NCI-H1092 treated with DMSO at 0.1 percent for 48 hours (cell line): ENCODE measurements around the gene CYP11A1.

Experiments
- DNase-seq: peaks from one replicate; lab custom pipeline; 2025; lab: John Stamatoyannopoulos, UW

The CYP11A1 gene

DNA sequence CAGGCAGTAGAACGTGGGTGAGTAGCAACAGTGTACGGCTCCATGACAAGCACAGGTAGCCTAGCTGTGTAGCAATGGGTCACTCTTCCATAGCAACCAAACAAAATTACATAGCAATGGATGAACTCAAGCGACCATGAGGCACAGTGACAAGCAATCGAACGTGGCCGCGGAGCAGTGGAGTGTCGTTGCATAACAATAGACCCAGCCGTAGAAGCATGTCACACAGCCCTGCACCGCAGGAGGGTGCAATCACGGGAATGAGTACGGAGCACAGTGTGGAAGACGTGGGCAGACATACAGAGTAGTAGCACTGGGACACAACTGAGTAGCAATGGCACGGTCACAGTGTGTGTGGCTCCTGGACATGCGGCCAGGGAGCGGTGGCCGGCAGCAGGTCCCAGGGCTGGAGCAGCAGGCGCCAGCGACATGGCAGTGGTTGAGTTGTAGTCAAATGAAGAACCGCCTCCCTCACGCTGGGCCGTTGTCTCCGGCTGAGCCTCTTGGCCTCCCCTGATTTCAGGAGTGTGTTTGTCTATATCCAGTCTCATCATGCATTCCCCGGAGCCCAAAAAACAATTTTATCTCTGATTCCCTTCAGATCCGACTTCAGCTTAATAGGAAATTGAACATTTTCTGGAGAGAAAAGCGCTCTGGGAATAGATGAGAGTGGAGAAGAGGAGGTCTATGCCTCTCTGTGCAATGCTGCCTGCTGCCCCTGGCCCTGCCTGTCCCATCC, 67.2 kb downstream of the CYP11A1 start:
- no peak for DNase-seq

DNA sequence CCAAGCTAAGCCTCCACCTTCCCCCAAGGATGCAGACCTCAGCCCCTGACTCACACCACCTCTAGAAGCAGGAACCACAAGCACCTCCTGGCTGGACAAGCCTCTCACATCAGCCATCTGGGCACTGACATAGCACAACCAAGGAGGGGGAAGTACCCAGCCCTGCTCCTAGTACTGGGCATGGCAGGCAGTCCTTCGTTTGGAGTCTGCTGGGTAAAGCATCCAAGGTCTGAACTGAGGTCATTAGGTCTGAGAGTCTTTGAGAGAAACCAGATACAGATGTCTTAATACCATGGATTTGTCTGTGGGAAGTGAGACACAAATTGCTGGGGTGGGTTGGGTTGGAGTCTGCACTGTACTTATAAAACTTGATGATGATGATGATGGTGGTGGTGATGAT, 69.6 kb downstream of the CYP11A1 start:
- no peak for DNase-seq

DNA sequence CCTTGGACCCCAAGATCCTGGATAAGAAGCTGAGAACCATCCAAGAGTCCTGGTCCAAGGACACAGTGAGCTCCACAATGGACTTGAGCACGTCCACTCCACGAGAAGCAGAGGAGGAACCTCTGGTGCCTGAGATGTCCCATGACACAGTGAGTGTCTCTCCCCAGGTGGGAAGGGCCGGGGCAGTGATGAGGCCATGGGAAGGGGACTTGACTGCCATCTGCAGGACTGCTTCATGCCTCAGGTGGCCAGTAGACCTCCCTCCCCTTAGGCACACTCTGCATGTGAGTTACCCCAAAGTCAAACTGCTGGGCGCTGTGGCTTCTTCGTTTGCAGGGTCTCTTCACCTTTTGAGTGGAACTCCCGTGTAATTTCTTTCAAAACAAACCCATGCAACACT, 71.6 kb downstream of the CYP11A1 start:
- no peak for DNase-seq

GRCh38 chr15:74294010-74294409, 73.4 kb downstream of the CYP11A1 start:
- DNase-seq, result peak; percentile 30

DNA sequence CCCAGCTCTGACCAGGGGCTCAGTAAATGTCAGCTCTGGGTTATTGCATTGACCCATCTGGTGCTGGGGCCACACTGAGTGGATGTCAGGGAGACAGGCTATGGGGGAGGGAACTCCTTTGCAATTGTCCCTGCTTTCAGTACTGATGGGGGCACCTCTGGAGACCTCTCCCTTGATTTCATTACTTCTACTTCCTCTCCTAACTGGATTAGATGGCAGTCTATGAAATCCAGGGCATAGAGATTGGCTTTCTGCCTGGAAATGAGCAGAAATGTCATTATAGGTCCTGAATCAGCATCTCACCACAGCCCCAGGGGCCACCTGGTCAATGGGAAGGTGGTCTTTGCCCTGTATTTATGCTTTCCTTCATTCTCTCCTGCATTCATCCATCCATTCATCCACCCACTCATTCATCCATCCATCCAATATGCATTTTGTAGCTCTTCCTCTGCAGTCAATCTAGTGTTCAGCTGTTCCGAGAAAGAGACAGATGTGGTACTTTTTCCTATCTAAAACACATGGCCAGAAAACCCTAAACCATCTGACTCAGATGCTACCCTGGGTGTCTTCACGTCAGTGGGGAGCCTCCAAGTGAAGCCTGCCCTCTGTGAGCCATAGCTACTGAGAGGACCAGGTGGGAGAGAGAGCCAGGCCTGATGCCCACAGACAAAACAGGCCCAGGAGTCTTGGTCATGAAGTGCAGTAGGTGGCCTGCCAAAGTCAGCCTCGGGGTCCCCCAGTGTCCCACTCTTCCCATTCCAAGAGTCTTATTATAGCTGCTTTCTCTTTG, 74.2 kb downstream of the CYP11A1 start:
- DNase-seq, result no peak

- no peak for DNase-seq
Observed at GRCh38 chr15:74291101-74292071, 76.1 kb downstream of the CYP11A1 start.

GRCh38 chr15:74290645-74291044, 76.8 kb downstream of the CYP11A1 start:
- DNase-seq, result no peak

DNA sequence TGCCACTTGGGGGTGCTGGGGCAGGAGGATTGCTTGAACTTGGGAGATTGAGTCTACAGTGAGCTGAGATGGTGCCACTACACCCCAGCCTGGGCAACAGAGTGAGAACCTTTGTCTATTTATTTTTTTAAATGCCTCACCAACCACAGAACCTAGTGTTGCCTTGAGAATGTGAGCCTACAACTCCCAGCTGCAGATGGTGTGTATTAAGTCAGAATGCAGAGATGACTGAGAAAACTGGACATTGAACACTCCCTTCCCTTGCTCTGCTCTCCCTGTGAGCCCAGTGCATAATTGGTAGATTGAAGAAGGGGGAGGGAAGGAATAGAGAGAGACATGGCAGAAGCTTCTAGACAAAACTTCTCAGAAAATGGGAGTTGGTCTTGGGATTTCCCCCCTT, 77.8 kb downstream of the CYP11A1 start:
- no peak for DNase-seq
